Dermis microvascular lymphatic vessel endothelial cell (primary cell): ENCODE measurements around the gene CACNA1I. TPM values are rescaled to one million over a fixed set of nuclear protein-coding genes. Genes with fewer than 3 reads are reported as not detected.
A peak's percentile ranks its signal among the peaks of the same experiment; 100 is the strongest.

ENCODE experiments used
- DNase-seq, 2 donors: peaks; one replicate each; pipeline versions ENCODE4 v3.0.0 to v3.0.0-alpha.2; 2010; ENCODE audit warnings: low read depth in 2 of 2
- total RNA-seq: library from RNA; depleted of rRNA; stranded (reverse); fragments of >200 nt; gene quantifications from 2 replicates; pipeline ENCODE4 v1.2.1, GENCODE V29; 2014

The CACNA1I gene
- total RNA-seq, 1 donor from 2014 or later: not detected

DNA sequence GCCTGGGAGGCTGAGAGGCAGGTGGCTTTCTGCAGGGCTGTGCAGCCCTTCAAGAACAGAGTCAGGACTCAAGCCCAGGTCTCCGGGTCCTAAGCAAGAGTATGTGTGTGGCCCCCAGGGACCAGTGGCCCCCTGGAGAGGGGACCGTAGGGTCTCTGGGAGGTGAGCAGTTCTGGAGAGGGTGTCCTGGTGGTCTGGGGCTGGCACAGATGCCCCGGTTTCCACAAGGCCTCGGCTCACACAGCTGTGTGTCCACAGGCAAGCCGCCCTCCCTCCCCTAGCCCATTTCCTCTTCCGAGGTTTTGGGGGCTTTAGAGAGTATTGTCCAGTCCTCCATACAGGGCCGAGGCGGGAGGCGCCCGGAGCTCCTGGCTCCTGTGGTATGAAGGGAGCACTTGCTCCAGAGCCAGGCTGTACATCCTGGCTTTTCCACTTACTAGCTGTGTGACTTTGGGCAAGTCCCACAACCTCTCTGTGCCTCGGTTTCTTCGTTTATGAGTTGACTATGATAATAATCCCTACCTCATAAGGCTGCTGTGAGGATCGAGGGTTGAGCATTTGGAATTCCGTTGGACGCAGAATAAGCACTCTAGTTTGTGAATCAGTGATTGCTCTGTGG lies 34.6 kb upstream of the CACNA1I start:
- DNase-seq: no peak

DNA sequence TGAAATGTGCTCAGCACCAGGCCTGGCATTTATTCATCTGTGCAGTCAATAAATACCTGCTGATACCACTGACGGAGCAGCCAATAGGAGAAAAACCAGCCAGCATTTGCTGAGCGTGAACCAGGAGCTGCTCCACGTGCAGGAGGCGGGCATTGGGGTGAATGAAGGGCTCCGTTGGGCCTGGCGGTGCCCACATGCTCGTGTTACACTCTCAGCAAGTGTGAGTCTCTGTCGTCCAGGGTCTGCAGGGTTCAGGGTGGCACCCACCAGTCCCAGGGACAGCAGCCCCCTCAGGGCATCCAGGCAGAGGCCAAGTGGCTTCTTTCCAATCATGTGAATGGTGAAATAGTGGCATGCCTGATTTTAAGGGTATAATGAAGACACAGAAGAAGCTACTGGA lies 33.8 kb upstream of the CACNA1I start:
- DNase-seq: no peak

DNA sequence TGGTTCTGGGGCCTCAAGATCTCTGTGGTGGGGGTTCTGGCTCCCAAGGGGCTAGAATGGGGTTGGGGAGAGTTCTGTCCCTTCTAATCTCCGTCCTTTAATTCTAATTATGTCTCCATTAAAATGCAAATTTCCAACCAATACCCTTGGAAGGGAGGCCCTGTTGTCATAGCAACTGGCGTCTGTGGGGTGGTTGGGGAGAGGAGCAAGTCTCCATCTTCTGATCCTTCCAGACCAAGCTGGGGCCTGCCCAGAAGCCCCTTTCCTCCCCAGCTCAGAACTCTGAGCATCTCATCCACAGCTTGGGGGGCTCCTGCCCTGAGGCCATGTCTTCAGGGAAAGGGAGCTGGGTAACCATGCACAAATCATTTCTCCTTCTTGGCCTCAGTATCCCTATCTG lies 32.6 kb upstream of the CACNA1I start:
- DNase-seq: no peak

DNA sequence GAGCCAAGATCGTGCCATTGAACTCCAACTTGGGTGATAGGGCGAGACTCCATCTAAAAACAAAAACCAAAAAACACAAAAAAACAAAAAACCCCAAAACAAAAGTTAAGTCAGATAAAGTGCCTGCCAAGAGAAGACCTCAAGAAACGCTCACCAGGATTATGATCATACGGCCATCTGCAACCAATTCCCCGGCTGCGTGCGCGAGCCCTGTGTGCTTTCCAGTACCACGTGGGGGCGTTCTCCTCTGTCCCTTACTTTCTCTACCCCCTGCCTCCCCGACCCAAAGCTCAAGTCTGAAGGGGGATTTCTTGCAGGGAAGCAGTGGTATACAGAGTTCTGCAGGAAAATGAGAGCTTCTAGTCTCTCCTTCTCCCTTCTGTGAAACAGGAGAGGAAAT lies 27.5 kb upstream of the CACNA1I start:
- no peak for DNase-seq

DNA sequence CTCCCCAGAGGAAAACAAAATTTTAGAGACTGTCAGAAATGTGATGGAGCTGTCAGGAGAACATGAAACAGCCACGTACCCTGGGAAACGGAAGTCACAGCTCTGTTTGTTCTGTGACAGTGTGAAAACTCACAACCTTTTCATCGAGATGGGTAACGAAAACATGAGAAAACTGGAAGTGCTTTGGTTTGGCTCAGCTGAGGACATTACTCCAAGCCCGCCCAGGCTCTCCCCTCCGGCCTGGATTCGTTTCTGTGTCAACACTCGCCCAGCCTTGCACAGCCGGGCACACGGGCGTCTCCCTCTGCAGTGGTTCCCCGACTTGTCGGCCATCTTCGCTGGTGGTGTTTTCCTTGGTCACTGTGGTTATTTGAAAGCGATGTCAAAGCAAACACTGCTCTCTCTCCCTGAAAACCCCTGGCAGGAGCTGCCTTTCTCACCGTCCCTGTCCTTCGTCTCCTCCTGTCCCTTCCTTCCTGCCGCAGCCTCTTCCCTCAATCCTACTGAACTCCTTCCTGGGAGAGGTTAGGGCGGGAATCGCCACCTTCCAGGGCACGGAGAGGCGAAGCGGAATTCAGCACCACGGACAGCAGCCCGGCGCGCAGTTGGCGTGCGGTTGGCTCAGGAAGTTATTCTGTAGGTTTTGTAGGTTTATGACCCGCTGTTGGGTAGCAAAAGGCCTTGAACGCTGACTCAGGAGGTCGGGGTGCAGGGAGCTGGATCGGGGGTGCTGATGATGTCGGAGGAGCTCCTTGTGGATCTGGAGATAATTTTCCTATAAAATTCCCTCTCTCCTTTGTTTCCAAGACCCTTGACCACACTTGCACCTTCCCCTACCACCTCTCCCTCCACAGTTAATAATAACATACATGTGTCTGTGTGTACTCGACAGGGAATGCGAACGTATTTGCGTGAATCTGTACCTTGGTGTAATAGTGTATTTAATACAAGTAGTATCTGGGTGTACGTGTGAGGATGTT lies 24.9 kb upstream of the CACNA1I start:
- peak in 1 of 2 donors; percentile 46 for DNase-seq

DNA sequence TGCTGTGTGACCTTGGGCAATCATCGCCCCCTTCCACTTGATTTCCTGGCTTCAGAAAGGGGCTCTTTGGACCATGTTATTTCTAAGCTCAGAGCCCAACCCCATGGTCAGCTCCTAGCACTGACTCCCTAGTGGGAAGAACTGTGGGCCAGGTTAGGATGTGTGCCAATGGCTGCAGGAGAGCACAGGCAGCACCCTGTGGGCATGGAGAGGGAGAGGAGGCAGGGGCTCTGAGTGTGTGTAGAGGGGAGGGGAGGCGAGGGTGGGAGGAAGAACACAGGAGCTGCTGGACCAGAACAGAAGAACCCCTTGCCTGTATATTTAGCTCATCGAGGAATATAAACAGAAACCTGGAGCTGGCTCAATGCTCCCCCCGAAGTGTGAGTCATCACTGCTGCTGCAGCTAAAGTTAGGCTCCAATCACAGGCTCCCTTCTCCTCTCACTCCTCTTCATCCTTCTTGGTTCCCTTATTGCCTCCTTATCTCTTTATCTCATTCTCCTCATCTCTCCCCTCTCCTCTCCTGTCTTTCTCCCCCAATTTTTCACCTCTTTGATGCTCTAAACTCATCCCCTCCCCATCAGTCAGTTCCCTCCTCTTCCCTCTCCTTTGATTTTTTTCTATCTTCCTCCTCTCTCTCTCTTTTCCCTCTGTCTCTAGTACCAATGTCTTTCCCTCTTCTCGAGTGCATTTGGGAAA lies 23.5 kb upstream of the CACNA1I start:
- no peak for DNase-seq

DNA sequence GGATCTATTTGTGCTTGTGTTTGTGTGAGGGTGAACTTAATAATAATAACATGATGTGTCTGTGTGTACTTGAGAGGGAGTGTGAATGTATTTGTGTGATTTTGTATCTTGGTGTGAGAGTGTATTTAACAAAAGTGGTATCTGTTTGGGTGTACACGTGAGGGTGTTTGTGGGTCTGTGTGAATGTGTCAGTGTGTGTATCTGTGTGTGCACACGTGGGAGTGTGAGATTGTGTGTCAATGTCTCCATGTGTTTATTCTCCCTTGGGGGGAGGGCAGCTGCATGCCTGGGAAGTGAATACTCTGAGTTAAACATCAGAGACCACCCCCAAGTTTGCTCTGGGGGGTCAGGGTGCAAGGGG lies 23.0 kb upstream of the CACNA1I start:
- DNase-seq: no peak

DNA sequence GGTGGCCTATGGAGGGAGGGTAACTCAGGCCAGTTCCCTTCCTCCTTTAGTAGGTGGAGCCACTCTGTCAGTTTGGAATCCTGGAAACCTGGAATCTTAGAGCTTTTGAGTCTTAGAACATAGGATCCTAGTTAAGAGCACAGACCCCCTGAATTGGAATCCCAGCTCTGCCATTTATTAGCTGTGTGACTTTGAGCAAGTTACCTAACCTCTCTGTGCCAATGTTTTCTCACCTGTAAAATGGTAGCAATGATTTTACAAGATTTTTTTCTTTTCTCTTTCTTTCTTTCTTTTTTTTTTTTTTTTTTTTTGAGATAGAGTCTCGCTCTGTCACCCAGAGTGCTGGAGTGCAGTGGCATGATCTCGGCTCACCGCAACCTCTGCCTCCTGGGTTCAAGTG lies 17.1 kb upstream of the CACNA1I start:
- DNase-seq: no peak

DNA sequence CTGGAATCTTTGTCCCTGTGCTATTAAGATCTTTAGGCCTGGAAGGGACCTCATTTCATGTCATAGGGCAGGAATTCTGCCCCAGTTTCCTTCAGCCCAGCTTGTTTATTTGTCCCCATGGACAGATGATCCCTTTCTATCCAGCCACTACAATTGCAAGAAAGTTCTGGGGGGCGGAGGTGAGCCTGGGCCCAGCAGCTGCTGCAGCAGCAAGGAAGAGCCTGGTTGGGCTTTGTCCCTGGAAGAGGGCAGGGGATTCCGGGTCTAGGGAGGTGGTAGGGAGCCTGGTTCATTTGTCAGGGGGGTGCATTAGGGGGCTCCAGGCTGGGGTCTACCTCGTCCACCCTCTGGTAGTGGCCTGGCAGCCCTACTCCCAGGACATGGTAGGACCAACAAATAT lies 16.4 kb upstream of the CACNA1I start:
- no peak for DNase-seq

DNA sequence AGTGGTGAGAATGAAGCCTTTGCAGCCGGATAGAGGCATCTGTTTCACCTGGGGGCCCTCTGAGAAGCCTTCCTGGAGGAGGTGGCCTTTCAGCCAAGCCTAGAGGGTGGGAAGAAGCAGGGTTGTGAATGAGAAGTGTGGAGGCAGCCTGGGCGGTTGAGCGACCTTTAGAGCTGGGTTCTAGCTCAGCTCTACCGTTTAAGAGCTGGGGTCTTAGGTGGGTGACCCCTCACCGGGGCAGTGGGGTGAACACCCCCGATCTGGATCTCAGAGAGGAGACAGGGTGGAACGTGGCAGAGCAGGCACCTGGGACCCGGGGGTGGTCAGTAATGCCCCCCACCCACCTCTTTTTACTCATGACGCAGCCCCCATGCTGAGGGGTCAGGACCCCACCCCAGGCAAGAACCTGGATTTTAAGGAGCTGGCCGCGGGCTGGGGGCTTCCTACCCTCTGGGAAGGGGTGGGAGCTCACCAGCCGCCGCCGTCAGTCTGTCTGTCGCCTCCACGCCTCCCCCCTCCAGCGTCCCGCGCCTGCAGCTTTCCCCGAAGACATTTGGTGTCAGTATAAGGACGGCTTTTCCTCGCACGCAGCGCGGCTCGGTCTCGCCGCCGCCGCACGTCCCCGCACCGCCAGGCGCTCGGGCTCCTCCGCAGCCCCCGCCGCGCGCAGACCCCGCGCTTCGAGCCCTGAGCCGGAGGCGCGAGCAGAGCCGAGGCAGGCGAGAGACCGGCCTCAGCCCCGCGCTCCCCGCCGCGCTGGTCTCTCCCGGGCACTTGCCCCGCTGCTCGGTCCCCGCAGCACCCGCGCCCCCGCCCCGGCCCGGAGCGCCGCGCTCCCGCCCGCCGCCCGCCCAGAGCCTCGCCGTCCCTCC lies 13.3 kb upstream of the CACNA1I start:
- DNase-seq: no peak

DNA sequence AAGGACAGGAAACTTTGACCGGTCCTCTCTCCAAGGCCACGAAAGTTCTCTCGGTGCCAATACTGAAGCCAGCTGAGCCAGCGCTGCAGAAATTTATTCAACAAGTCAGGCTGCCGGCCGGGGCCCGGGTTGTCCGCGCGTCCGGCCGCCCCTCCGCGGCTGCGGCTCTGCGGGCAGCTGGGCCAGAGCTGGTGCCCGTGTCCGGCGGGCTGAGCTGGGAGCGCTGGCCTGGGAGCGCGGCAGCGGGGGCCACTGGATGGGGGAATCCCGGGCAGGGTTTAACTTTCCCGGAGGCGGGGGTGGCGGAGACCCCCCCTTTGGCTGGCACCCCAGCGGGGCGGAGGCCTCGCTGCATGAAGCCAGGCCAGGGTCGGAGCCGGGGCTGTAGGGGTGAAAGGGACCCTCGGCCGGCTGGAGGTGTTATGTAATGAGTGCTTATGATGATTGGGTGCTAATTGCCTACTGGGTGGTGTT lies 12.3 kb upstream of the CACNA1I start:
- DNase-seq: no peak

DNA sequence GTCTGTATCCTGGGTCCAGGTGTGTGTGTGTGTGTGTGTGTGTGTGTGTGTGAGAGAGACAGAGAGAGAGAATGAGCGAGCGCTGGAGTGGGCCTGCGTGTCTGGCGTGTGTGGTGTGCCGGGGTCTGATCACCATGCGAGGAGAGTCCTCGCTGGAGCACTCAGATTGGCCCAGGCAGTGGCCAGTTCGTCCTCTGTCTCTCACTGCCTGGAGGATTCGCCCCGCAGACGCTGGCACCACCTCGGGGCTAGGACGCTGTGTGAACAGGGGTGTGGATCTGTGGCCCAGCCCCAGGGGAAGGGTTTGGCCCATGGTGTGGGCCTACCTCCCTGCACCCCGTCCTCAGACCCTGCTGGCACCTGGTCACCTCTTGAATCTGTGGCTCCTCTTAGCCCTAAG lies 11.6 kb upstream of the CACNA1I start:
- DNase-seq: no peak

DNA sequence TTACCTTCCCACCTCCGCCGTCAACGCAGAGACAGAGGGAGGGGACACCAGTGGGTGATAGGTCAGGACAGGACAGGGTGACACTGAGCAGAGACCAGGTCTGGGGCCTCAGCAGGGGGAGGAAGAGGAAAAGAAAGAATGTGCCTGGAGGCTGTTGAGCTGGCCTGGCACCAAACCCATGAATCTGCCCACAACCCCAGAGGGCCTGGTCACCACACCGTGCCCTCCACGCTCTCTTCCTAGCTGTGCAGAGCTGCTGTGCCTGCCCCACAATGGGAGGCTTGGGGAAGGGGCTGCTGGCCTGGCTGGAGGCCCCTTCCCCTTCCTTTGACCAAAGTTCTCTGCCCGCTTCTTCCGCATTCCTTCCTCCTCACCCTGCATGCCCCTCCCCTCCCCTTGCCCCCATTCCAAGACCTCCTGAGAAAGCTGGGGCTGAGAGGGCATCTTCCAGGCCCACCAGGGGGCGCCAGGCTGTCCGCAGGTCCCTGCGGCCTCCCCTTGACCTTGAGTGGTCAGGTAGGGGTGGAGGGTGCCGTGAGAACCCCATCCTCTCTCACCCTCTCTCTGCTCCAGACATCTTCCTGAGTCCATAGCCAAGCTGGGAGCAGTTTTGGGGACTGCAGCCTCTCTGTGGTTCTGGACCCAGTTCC lies 11.0 kb upstream of the CACNA1I start:
- DNase-seq: no peak

DNA sequence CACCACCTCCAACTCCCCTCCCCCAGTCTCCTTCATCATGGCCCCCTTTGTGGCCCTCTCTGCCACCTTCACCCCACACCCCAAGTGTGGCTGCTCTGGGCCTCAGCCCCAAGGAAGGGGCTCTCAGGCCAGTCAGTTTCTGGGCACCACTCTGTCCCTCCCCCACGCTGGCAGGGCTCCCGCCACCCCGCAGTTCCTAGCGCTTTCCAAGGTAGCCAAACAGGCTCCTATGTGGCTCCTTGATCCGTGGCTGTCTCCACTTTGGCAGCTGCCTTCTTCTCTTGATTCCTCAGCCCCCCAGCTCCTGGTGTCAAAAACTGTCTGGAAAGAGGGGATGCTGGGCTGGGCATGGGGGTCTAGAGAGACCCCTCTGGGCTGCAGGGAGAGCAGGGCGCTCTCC lies 10.4 kb upstream of the CACNA1I start:
- no peak for DNase-seq

DNA sequence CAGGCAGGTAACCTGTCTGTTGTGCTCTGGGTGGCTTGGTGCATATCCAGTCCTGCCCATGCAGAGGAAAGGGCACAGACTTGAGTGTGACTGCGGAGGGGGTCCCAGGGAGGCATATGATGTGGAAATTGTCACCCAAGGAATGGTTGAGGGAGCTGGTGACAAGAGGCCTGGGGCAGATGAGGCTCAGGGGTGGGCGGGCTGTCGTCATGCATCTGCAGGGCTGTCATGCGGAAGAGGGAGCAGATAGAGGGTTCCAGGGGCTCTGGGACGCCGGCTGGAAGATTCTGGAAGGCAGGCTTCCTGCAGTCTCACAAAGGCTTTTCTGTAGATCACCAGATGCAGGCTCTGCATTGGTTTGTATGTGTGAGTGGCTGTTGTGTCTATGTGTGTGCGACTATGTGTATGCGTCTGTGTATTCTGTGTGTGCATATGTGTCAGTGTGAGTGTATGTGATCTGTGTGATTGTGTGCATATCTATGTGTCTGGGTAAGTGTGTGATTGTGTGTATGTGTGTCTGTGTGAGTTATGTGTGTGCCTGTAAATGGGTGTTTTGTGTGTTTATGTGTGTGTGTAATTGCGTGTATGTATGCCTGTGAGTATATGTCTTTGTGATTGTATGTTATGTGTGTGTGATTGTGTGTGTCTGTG lies 7.6 kb upstream of the CACNA1I start:
- no peak for DNase-seq

DNA sequence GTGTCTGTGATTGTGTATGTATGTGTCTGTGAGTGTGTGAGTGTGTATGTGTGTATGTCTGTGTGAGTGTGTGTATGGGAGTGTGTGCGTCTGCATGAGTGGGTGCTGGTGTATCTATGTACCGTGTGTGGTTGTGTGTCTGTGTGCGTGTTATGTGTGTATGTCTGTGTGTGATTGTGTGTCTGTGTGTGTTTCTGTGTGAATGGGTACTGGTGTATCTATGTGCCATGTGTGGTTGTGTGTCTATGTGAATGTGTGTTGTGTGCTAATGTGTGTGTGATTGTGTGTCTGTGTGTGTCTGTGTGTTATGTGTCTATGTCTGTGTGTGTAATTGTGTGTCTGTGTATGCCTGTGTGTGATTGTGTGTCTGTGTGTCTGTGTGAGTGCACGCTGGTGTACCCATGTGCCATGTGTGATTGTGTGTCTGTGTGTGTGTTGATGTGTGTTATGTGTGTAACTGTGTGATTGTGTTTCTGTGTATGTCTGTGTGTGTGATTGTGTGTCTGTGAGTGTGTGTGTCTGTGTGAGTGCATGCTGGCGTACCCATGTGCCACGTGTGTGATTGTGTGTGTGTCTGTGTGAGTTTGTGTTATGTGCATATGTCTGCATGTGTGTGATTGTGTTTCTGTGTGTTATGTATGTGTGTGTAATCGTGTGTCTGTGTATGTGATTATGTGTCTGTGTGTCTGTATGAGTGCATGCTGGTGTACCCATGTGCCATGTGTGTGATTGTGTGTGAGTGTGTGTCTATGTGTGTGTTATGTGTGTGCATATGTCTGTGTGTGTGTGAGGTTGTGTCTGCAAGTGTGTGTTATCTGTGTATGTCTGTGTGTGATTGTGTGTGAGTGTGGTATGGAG lies 6.8 kb upstream of the CACNA1I start:
- no peak for DNase-seq

DNA sequence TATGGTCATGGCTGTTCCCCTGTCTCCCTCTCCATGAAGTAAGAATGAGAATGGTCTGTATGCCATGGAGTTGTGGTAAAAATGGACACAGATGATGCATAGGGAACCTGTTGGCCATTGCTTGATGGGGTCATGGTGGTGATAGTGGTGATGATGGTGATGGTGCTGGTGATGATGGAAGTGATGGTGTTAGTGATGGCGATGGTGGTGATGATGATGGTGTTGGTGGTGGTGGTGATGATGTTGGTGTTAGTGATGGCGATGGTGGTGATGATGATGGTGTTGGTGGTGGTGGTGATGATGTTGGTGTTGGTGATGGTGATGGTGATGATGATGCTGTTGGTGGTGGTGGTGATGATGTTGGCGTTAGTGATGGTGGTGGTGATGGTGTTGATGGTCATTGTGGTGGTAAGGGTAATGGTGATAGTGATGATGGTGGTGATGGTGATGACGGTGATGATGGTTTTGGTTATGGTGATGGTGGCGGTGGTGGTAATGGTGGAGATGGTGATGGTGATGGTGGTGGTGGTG lies 5.1 kb upstream of the CACNA1I start:
- no peak for DNase-seq

DNA sequence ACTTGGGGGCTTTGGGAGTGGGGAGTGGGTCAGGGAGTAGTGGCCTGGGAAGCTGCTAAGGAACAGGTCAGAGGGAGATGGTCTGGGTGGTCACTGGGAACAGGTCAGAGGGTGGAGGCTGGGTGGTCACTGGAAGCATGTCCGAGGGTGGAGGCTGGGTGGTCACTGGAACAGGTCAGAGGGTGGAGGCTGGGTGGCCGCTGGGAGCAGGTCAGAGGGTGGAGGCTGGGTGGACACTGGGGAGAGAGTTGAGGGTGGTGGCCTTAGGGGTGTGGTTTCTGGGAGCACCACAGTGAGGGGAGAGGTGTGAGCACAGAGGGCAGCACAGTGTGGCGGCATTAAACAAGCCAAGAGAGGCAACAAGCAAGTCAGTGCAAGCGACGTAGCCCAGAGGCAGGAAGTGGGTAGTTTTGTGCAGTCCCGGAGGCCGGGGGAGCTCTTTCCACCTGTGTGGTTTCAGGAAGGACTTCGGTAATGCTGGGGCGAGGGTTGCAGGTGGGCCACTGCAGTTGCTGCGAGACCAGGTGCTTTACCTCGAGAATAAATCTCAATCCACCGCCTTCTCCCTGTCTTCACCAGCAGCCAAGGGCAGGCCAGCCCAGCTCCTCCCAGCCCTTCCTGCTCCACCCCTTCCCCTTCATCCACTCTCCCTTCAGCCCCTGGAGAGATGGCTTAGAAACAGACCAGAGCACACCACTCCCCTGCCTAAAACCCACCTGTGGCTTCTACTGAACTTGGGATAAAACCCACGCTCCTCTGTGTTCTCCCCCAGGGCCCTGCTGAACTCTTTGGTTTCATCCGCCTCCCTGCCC lies 3.2 kb upstream of the CACNA1I start:
- no peak for DNase-seq
